Measurements from ENCODE around the gene MEIS2.

The MEIS2 gene

DNA sequence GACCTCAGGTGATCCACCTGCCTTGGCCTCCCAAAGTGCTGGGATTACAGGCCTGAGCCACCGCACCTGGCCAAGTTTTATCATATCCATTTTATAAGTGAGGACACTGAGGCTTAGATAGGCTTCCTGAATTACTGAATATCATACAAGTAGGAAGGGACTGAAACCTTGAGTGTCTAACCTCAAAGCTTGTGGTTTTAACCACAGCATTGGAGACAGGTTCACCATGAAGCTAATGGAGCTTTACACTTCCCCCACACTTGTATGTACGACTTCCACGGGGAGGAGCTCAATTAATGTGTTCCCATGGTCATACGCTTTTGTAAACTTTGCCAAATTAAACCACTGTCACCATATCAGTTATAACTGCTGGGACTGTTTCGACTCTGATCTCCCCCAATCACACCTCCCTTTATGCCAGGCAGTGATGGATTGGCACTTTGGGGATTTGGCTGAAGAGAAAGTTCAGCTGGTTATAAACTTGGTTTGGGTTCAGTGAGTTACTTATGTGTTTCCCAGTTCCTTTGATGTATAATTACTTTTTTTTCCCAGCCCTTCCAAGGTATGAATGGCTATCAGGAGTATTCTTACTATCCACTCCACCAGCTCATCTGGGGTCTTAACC, 38.4 kb upstream of the MEIS2 start:
- DNase-seq (ENCODE audit: low read depth), result no peak
- TF ChIP-seq, protein P1, sequence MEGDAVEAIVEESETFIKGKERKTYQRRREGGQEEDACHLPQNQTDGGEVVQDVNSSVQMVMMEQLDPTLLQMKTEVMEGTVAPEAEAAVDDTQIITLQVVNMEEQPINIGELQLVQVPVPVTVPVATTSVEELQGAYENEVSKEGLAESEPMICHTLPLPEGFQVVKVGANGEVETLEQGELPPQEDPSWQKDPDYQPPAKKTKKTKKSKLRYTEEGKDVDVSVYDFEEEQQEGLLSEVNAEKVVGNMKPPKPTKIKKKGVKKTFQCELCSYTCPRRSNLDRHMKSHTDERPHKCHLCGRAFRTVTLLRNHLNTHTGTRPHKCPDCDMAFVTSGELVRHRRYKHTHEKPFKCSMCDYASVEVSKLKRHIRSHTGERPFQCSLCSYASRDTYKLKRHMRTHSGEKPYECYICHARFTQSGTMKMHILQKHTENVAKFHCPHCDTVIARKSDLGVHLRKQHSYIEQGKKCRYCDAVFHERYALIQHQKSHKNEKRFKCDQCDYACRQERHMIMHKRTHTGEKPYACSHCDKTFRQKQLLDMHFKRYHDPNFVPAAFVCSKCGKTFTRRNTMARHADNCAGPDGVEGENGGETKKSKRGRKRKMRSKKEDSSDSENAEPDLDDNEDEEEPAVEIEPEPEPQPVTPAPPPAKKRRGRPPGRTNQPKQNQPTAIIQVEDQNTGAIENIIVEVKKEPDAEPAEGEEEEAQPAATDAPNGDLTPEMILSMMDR (conservative IDR thresholded peaks at IDR 0.05; ENCODE audit: control insufficient read depth, insufficient read depth, low read depth, low read length), result no peak
- H3K4me3 ChIP-seq (ENCODE audit: control insufficient read depth, low read depth, low read length), result no peak overlapping the region

DNA sequence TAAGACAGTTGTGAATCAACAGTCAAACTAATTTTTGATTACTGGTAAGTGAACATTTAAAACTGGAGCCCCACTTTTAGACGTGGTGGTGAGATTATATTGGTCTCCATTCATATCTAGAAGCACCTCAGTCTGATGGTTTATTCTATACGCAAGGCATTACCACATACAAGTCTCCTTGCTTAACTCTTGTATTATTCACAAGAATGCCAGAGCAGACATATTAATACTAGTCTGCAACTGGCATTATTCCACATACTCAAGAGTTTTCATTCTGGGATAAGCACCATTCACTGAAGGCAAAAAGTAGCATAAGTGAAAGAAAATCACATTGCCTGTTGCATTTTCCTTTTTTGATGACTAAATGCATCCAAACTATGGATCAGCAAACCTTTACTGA, 36.9 kb upstream of the MEIS2 start:
- no peak overlapping the region for H3K4me3 ChIP-seq (ENCODE audit: control insufficient read depth, low read depth, low read length)
- no peak for DNase-seq (ENCODE audit: low read depth)
- TF ChIP-seq, protein P1 (conservative IDR thresholded peaks at IDR 0.05; ENCODE audit: control insufficient read depth, insufficient read depth, low read depth, low read length), result no peak

DNA sequence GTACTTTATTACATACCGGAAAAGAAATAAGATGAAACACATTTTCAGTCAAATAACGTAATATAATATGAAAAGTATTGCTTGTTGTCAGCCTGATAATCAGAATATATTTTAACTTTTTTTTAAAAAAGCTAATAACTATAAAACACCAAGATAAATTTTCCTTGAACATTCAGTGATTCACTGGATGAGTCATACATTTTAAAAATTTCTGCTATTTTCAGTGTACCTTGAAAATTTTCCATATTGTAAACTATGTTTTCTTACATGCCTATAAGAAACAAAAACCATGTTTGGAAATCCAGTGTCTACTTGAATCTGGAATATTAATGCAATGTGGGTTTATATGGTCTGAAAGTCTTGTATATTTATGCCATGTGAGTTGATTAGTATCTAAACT, 36.3 kb upstream of the MEIS2 start:
- H3K4me3 ChIP-seq (ENCODE audit: control insufficient read depth, low read depth, low read length), result no peak overlapping the region
- TF ChIP-seq, protein P1 (conservative IDR thresholded peaks at IDR 0.05; ENCODE audit: control insufficient read depth, insufficient read depth, low read depth, low read length), result no peak
- peak; percentile 24 for DNase-seq (ENCODE audit: low read depth)

DNA sequence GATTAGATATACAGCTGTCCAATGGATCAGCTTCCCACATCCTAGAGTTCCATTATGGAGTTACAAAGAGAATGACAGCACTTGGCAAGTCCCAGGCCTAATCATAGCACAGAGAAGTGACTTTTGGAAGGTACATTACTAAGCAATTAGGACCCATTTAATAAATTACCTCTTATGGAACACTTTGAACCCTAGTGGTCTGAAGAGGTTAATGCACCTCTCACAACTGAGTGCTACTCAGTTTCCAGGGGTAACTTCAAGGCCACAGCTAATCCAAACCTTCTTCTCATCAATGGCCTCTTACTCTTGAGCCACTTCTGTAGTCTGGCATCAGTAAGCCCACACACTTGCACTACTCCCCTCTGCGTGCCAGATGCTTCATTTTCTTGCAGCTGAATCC, 34.9 kb upstream of the MEIS2 start:
- DNase-seq (ENCODE audit: low read depth), result no peak
- TF ChIP-seq, protein P1 (conservative IDR thresholded peaks at IDR 0.05; ENCODE audit: control insufficient read depth, insufficient read depth, low read depth, low read length), result peak; percentile 53
- no peak overlapping the region for H3K4me3 ChIP-seq (ENCODE audit: control insufficient read depth, low read depth, low read length)

DNA sequence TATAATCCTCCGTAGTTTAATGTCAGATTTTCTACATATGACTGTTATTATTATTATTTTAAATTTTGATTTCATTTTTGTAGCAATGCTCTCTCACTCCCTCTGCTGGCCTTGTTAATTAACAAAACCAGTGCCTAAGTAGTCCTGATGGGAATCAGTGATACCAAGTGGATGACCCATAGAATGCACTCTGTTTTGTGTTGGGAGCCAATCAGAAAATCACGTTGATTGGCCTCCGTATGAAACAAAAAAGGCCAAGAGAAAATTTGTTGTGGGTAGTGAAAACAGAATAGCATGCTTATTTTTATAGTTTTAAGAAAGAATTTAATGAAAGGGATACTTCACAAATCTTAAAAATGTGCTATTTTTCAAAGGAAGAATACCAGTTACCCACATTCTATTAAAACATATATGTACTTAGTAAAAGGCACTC, 34.4 kb upstream of the MEIS2 start:
- no peak overlapping the region for H3K4me3 ChIP-seq (ENCODE audit: control insufficient read depth, low read depth, low read length)
- DNase-seq (ENCODE audit: low read depth), result peak; percentile 69
- TF ChIP-seq, protein P1 (conservative IDR thresholded peaks at IDR 0.05; ENCODE audit: control insufficient read depth, insufficient read depth, low read depth, low read length), result peak; percentile 81

DNA sequence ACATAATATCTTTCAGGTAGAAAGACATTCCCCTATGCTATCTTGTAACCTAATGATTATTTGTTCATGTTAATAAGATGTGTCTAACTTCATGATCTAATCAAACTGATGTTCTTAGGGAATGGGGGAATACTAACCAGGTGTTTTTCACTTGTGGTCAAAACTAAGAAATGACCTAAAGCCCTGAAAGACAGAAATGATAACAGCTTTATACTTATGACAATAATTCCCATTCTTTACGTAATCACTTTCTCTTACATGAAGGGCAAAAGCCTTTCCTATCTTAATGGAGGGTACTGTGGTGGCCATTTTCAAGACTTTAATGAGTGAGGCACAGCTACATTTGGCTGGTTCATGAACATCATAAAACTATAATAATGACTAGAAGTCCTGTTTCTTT, 33.9 kb upstream of the MEIS2 start:
- no peak for DNase-seq (ENCODE audit: low read depth)
- TF ChIP-seq, protein P1 (conservative IDR thresholded peaks at IDR 0.05; ENCODE audit: control insufficient read depth, insufficient read depth, low read depth, low read length), result no peak
- no peak overlapping the region for H3K4me3 ChIP-seq (ENCODE audit: control insufficient read depth, low read depth, low read length)

GRCh38 chr15:37133602-37134001, 33.3 kb upstream of the MEIS2 start:
- no peak overlapping the region for H3K4me3 ChIP-seq (ENCODE audit: control insufficient read depth, low read depth, low read length)
- TF ChIP-seq, protein P1 (conservative IDR thresholded peaks at IDR 0.05; ENCODE audit: control insufficient read depth, insufficient read depth, low read depth, low read length), result peak; percentile 54
- peak; percentile 59 for DNase-seq (ENCODE audit: low read depth)
